Esophagus muscularis mucosa (tissue), 4 donors: ENCODE measurements around the gene ZNF597. TPM values are rescaled to one million over a fixed set of nuclear protein-coding genes. Genes with fewer than 3 reads are reported as not detected.

Experiments
- DNase-seq: peaks from one replicate; pipeline ENCODE4 v3.0.0-alpha.2; 2017; ENCODE audit errors: extremely low spot score
- H3K27ac ChIP-seq, 4 donors: fragments of 200-600 bp; sonication (generic); replicated peaks in 1 of 4; 1 replicate in 3 of 4; 2 replicates in 1 of 4; pipeline ENCODE4 v1.5.1; 2016 to 2019; ENCODE audit warnings: mild to moderate bottlenecking in 1 of 4
- H3K27me3 ChIP-seq, 4 donors: fragments of 200-600 bp; sonication (generic); one replicate each; pipeline versions ENCODE4 v1.5.1 to v1.6.0; 2016 to 2019
- H3K36me3 ChIP-seq, 4 donors: fragments of 200-600 bp; sonication (generic); one replicate each; pipeline ENCODE4 v1.5.1; 2016 to 2019
- H3K4me1 ChIP-seq, 4 donors: fragments of 200-600 bp; sonication (generic); one replicate each; pipeline ENCODE4 v1.5.1; 2016 to 2019
- H3K4me3 ChIP-seq, 4 donors: fragments of 200-600 bp; sonication (generic); 1 replicate in 2 of 4; 2 replicates in 2 of 4; pipeline ENCODE4 v1.5.1; 2016 to 2019; ENCODE audit warnings: mild to moderate bottlenecking in 4 of 4, moderate library complexity in 1 of 4
- H3K9me3 ChIP-seq, 4 donors: fragments of 200-600 bp; sonication (generic); 1 replicate in 3 of 4; 2 replicates in 1 of 4; pipeline ENCODE4 v1.5.1; 2016 to 2019
- CTCF ChIP-seq, 3 experiments: fragments of 200-600 bp in 2 of 3; fragments of 450-650 bp in 1 of 3; sonication (generic) in 2 of 3; IDR thresholded peaks; one replicate each; pipeline ENCODE4 v1.5.1; 2017 to 2019; ENCODE audit warnings: antibody characterized with exemption in 3 of 3, mild to moderate bottlenecking in 2 of 3, moderate library complexity in 1 of 3
- EP300 ChIP-seq: sonication (generic); formaldehyde crosslinking; IDR thresholded peaks from one replicate; pipeline ENCODE4 v1.6.1; 2017; ENCODE audit warnings: antibody characterized with exemption
- POLR2A ChIP-seq: fragments of 450-650 bp; IDR thresholded peaks from one replicate; pipeline ENCODE4 v1.6.1; 2017; ENCODE audit warnings: antibody characterized with exemption, moderate library complexity, mild to moderate bottlenecking, low read depth
- POLR2AphosphoS5 ChIP-seq, 2 donors: sonication (generic); formaldehyde crosslinking; IDR thresholded peaks; one replicate each; pipeline ENCODE4 v1.6.1; 2017; ENCODE audit warnings: antibody characterized with exemption in 2 of 2
- WGBS: methylation state at CpG from one replicate; pipeline ENCODE4 v1.1.5; 2018; 5-methylcytosine and 5-hydroxymethylcytosine counted together
- intact Hi-C: fragments of 100-400 bp; cut with DNase I; formaldehyde crosslinking; loops from one replicate; pipeline ENCODE4 v1.15.1; 2023
- small RNA-seq, 3 donors: library from RNA; depleted of rRNA; stranded (forward); fragments of <200 nt; gene quantifications; one replicate each; pipeline ENCODE3, GENCODE V24; 2016
- total RNA-seq, 4 donors: library from RNA; depleted of rRNA; stranded (reverse); fragments of >200 nt; gene quantifications; one replicate each; pipeline versions ENCODE4 v1.1.0 to v1.2.1, GENCODE V29; 2016

The ZNF597 gene
- total RNA-seq, 4 donors from 2014 or later = 1.5 to 2.2 (median 1.8) TPM

- intact Hi-C loops = loop anchor here (2.0 to 10.0 kb wide), 4 partner anchors 42 to 118 kb away; partner anchors contain the start of genes C16orf90, NAA60, ZNF263 and ZNF597
These were observed 42.9 kb downstream of the ZNF597 start for GRCh38 chr16:3400446-3400778.

GRCh38 chr16:3389663-3390338 is 53.5 kb downstream of the ZNF597 start:
- intact Hi-C loops = no loop called here
- Histone ChIP-seq H3K4me1 (no peaks in the 10 kb centered on the region), H3K4me3 (no peak overlapping the region), H3K27ac (no peak overlapping the region), H3K9me3 (peaks cover 6 to 89% (median 85%) of the 10 kb centered on the region in 4 donors), H3K36me3 (peaks cover 77 to 86% (median 82%) of the 10 kb centered on the region in 4 donors), H3K27me3 (no peaks in the 10 kb centered on the region)
- TF ChIP-seq POLR2A (no peak), EP300 (no peak), CTCF (IDR thresholded peaks at IDR 0.05) (no peak), POLR2AphosphoS5 (IDR thresholded peaks at IDR 0.05) (no peak)
- DNase-seq = no peak
- 88% methylated on average over 9 of the region's 9 CpGs for WGBS

More at GRCh38 chr16:3400446-3400778, 42.9 kb downstream of the ZNF597 start:
- Histone ChIP-seq H3K4me1 (peaks cover 25 to 39% (median 35%) of the 10 kb centered on the region in 4 donors), H3K27me3 (no peaks in the 10 kb centered on the region), H3K9me3 (peaks cover 0 to 47% (median 32%) of the 10 kb centered on the region in 4 donors), H3K36me3 (peaks cover 25 to 57% (median 49%) of the 10 kb centered on the region in 4 donors), H3K4me3 (peak overlapping the region; percentile 67 to 96 (median 81)), H3K27ac (peak overlapping the region; percentile 82 to 93 (median 86))
- WGBS = 0% methylated on average over 9 of the region's 18 CpGs
- TF ChIP-seq POLR2A = no peak
- no peak for TF ChIP-seq EP300
- TF ChIP-seq CTCF (IDR thresholded peaks at IDR 0.05) = no peak
- TF ChIP-seq POLR2AphosphoS5 (IDR thresholded peaks at IDR 0.05) = no peak
- DNase-seq = no peak

GRCh38 chr16:3388325-3388724 is 55.0 kb downstream of the ZNF597 start:
- WGBS = 98% methylated on average over 6 of the region's 6 CpGs
- Histone ChIP-seq H3K4me1 (no peaks in the 10 kb centered on the region), H3K36me3 (peaks cover 78 to 86% (median 82%) of the 10 kb centered on the region in 4 donors), H3K27me3 (no peaks in the 10 kb centered on the region), H3K27ac (no peak overlapping the region), H3K4me3 (no peak overlapping the region), H3K9me3 (peaks cover 14 to 89% (median 87%) of the 10 kb centered on the region in 4 donors)
- TF ChIP-seq EP300 (no peak), POLR2AphosphoS5 (IDR thresholded peaks at IDR 0.05) (no peak), POLR2A (no peak), CTCF (IDR thresholded peaks at IDR 0.05) (no peak)
- DNase-seq = no peak
- intact Hi-C loops = no loop called here

- Histone ChIP-seq H3K36me3 (peaks cover 47 to 73% (median 54%) of the 10 kb centered on the region in 4 donors), H3K9me3 (peaks cover 23 to 92% (median 91%) of the 10 kb centered on the region in 4 donors), H3K27ac (no peak overlapping the region), H3K4me1 (no peaks in the 10 kb centered on the region), H3K4me3 (peak overlapping the region in 1 of 4 donors; percentile 7), H3K27me3 (no peaks in the 10 kb centered on the region)
- intact Hi-C loops = no loop called here
- WGBS = 97% methylated on average over 7 of the region's 10 CpGs
- TF ChIP-seq CTCF (IDR thresholded peaks at IDR 0.05) = no peak
- no peak for TF ChIP-seq POLR2A
- TF ChIP-seq EP300 = no peak
- TF ChIP-seq POLR2AphosphoS5 (IDR thresholded peaks at IDR 0.05) = no peak
- no peak for DNase-seq
These were observed 60.3 kb downstream of the ZNF597 start for GRCh38 chr16:3383045-3383448.

Small RNA genes lying within 50 kb of the gene (small RNA-seq; reads per million reads assigned to genes)
- gene MIR6126 = 0 reads per million in 3 donors

Other genes with a start within 250 kb of the ZNF597 start
- 1 to 10 TPM; 5.8 to 8.2 (median 7.1) TPM for gene ZNF200, start 208.3 kb downstream of the ZNF597 start, total RNA-seq
- gene MEFV, start 186.9 kb downstream of the ZNF597 start, total RNA-seq = 1 to 10 TPM; 1.2 to 4.0 (median 1.5) TPM
- 10 to 100 TPM; 31.1 to 54.3 (median 42.8) TPM for gene ZNF263, start 160.0 kb downstream of the ZNF597 start, total RNA-seq
- gene TIGD7, start 138.1 kb downstream of the ZNF597 start, total RNA-seq = 1 to 10 TPM; 4.6 to 8.3 (median 7.6) TPM
- 10 to 100 TPM; 15.4 to 18.9 (median 16.9) TPM for gene ZNF75A, start 138.0 kb downstream of the ZNF597 start, total RNA-seq
- gene OR2C1, start 87.6 kb downstream of the ZNF597 start, total RNA-seq = not detected
- 10 to 100 TPM; 12.9 to 16.1 (median 15.2) TPM for gene ZSCAN32, start 42.5 kb downstream of the ZNF597 start, total RNA-seq
- gene ZNF174, start 42.3 kb downstream of the ZNF597 start, total RNA-seq = 10 to 100 TPM in 3 of 4 donors, 1 to 10 TPM in 1; 8.9 to 23.2 (median 16.4) TPM
- gene NAA60, start 176 bp upstream of the ZNF597 start, total RNA-seq = 10 to 100 TPM; 28.0 to 59.8 (median 47.8) TPM
- gene C16orf90, start 52.0 kb upstream of the ZNF597 start, total RNA-seq = not detected
- gene CLUAP1, start 57.5 kb upstream of the ZNF597 start, total RNA-seq = 10 to 100 TPM; 25.0 to 31.5 (median 26.9) TPM
- 1 to 10 TPM in 1 of 4 donors, under 1 TPM in 3; 0.57 to 2.5 (median 0.95) TPM for gene NLRC3, start 133.9 kb upstream of the ZNF597 start, total RNA-seq
- gene SLX4, start 168.1 kb upstream of the ZNF597 start, total RNA-seq = 1 to 10 TPM; 3.0 to 5.8 (median 3.9) TPM
- gene DNASE1, start 211.2 kb upstream of the ZNF597 start, total RNA-seq = 10 to 100 TPM in 3 of 4 donors, 1 to 10 TPM in 1; 2.8 to 16.3 (median 12.9) TPM